H7 (cell line): ENCODE results near the gene CCDC127. TPM values are rescaled to one million over a fixed set of nuclear protein-coding genes. Genes with fewer than 3 reads are reported as not detected.
"Not testable (repeated sequence)": the region's sequence is repeated elsewhere in the genome, so short reads cannot be mapped to it uniquely, and the experiment has no call there.

ENCODE experiments used
- DNase-seq: peaks from one replicate; pipeline ENCODE4 v3.0.0; 2012
- H3K27me3 ChIP-seq: 2 replicates; pipeline ENCODE4 v1.6.0; 2011; ENCODE audit warnings: mild to moderate bottlenecking, low read length; ENCODE audit not compliant: control insufficient read depth, insufficient read depth
- H3K36me3 ChIP-seq: replicated peaks from 2 replicates; pipeline ENCODE4 v1.5.1; 2011; ENCODE audit warnings: low read length; ENCODE audit not compliant: control insufficient read depth, insufficient read depth
- H3K4me3 ChIP-seq: 2 replicates; pipeline ENCODE4 v1.5.1; 2011; ENCODE audit warnings: low read depth, mild to moderate bottlenecking, control low read depth, low read length, moderate library complexity; ENCODE audit not compliant: insufficient read depth
- total RNA-seq: library from RNA; depleted of rRNA; stranded (reverse); fragments of >200 nt; shearing (Covaris generic); gene quantifications from 2 replicates; pipeline ENCODE4 v1.2.3, GENCODE V29; 2014

The CCDC127 gene
- total RNA-seq, 1 experiment from 2014 or later = 3.3 TPM

DNA sequence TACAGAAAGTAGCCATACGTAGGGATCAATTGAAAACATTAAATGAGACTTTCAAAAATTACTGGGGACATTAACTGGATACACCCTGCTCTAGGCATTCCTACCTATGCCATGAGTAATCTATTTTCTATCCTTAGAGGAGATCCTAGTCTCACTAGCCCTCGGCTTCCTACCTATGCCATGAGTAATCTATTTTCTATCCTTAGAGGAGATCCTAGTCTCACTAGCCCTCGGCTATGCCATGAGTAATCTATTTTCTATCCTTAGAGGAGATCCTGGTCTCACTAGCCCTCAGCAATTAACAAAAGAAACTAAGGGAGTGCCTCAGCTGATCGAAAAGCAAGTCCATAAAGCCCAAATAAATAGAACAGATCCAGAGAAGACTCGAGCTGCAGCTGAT is 27.8 kb upstream of the CCDC127 start:
- peaks cover 22% of the 10 kb centered on the region for H3K36me3 ChIP-seq
- H3K27me3 ChIP-seq, DNase-seq, H3K4me3 ChIP-seq: not testable (repeated sequence)

DNA sequence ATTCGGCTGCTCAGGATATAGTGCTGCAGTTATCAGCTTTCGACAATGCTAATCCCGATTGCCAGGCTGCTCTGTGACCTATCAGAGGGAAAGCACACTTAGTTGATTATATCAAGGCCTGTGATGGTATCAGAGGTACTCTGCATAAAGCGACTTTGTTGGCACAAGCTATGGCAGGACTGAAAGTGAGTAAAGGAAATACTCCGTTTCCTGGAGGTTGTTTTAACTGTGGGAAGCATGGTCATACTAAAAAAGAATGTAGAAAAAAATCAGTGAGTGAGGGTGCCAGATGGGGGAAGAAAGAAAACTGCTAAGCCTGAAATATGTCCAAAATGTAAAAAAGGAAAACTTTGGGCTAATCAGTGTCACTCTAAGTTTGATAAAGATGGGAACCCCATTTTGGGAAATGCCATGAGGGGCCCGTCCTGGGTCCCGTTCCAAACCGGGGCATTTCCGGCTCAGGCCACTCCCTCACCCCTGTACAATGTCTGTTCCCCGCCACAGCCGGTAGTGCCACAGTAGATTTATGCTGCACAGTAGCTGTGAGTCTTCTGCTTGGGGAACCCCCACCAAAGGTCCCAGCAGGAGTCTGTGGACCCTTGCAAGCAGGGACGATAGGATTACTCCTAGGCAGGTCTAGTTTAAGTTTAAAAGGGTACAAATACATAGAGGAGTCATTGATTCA is 25.9 kb upstream of the CCDC127 start:
- DNase-seq, H3K27me3 ChIP-seq, H3K4me3 ChIP-seq: not testable (repeated sequence)
- H3K36me3 ChIP-seq = peaks cover 22% of the 10 kb centered on the region

GRCh38 chr5:241045-241669 is 23.2 kb upstream of the CCDC127 start:
- DNase-seq, H3K27me3 ChIP-seq, H3K4me3 ChIP-seq: not testable (repeated sequence)
- peaks cover 21% of the 10 kb centered on the region for H3K36me3 ChIP-seq

- H3K36me3 ChIP-seq = peaks cover 22% of the 10 kb centered on the region
- H3K27me3 ChIP-seq, H3K4me3 ChIP-seq, DNase-seq: not testable (repeated sequence)
These were observed 22.6 kb upstream of the CCDC127 start for GRCh38 chr5:240550-240949.

DNA sequence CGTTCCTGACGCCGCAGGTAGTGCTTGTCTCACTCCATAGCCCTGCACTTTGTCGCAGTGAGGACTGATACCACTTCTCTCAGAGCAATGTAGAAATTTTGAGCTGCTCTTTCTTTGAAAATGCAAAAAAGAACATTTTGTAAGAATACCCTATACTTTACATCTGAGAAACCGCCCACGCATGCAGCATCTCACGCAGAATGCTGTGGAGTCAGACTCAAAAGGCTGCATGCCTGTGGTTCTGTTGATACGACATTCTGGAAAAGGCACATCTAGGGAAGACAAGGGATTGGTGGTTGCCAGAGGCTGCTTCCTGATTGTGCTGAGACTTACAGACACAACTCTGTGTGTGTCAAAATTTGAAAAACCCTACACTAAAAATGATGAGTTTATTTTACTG is 20.0 kb upstream of the CCDC127 start:
- H3K36me3 ChIP-seq = peaks cover 26% of the 10 kb centered on the region
- not testable (repeated sequence) for H3K4me3 ChIP-seq, DNase-seq, H3K27me3 ChIP-seq

- not testable (repeated sequence) for H3K27me3 ChIP-seq, H3K4me3 ChIP-seq, DNase-seq
- peaks cover 16% of the 10 kb centered on the region for H3K36me3 ChIP-seq
These were observed 17.6 kb upstream of the CCDC127 start for GRCh38 chr5:235527-235926.

DNA sequence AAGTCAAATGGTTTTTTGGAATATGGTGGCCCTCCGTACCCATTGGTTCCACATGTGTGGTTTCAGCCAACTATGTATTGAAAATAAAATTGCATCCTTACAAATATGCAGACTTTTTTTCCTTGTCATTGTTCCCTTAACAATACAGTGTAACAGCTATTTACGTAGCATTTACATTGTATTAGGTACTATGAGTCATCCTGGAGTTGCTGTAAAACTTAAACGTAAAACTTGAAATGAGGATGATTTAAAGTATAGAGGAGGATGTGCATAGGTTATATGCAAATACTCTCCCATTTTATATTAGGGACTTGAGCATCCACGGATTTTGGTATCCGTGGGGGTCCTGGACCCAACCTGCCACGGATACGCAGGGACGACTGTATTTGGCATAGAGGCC is 16.5 kb upstream of the CCDC127 start:
- H3K36me3 ChIP-seq = peaks cover 16% of the 10 kb centered on the region
- no peaks in the 10 kb centered on the region for H3K27me3 ChIP-seq
- no peak overlapping the region for H3K4me3 ChIP-seq
- DNase-seq = no peak

DNA sequence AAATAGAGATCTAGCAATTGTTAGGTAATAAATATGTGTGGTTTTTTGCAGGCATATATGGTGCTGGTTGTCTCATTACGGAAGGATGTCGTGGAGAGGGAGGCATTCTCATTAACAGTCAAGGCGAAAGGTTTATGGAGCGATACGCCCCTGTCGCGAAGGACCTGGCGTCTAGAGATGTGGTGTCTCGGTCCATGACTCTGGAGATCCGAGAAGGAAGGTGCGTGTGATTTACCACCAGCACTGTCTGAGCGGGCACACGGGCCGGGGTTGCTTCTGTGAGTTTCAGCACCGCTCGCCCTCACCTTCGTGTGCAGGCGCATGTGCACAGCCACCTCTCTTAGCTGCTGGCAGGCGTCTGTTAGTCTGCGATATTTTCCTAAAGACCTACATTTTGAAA is 15.5 kb upstream of the CCDC127 start:
- H3K36me3 ChIP-seq = peaks cover 20% of the 10 kb centered on the region
- DNase-seq, H3K27me3 ChIP-seq, H3K4me3 ChIP-seq: not testable (repeated sequence)

- H3K4me3 ChIP-seq = no peak overlapping the region
- peaks cover 26% of the 10 kb centered on the region for H3K36me3 ChIP-seq
- no peak for DNase-seq
- no peaks in the 10 kb centered on the region for H3K27me3 ChIP-seq
These were observed 13.7 kb upstream of the CCDC127 start for GRCh38 chr5:231661-232060.

GRCh38 chr5:230711-231110 is 12.8 kb upstream of the CCDC127 start:
- peaks cover 31% of the 10 kb centered on the region for H3K36me3 ChIP-seq

DNA sequence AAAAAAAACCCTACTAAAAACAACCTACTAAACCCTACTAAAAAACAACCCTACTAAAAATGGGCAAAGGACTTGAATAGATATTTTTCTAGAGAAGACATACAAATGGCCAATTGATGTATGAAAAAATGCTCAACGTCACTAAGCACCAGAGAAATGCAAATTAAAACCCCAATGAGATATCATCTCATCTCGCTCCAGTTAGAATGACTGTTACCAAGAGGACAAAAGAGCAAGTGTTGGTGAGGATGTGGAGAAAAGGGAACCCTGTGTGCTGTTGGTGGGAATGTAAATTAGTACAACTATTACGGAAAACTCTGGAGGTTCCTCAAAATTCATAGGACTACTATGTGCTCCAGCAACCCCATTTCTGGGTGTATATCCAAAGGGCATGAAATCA is 10.9 kb upstream of the CCDC127 start:
- Histone ChIP-seq H3K36me3 (peaks cover 32% of the 10 kb centered on the region), H3K27me3 (no peaks in the 10 kb centered on the region), H3K4me3 (no peak overlapping the region)
- DNase-seq = no peak

More at GRCh38 chr5:230711-231110, 12.8 kb upstream of the CCDC127 start:
- DNase-seq = no peak
- no peak overlapping the region for H3K4me3 ChIP-seq
- no peaks in the 10 kb centered on the region for H3K27me3 ChIP-seq

DNA sequence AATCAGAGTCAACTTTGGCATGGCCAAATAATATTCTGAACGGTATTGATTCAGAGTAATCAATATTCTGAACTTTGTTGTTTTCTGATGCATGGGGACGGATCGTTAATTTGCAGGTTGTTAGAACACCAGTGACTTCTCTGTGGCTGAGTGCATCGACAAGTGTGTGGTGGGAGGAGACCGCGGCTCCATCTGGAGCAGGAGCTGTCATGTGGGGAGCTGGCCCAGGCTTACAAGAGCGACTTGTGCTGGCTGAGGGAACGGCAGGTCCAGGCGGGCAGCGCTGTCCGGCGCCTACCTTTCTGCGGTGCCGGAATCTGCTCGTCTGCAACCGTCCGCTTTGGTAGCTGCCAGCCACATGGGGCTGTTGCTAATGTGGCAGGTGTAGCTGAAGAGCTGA is 9.4 kb upstream of the CCDC127 start:
- not testable (repeated sequence) for DNase-seq, H3K4me3 ChIP-seq, H3K27me3 ChIP-seq
- peaks cover 32% of the 10 kb centered on the region for H3K36me3 ChIP-seq

DNA sequence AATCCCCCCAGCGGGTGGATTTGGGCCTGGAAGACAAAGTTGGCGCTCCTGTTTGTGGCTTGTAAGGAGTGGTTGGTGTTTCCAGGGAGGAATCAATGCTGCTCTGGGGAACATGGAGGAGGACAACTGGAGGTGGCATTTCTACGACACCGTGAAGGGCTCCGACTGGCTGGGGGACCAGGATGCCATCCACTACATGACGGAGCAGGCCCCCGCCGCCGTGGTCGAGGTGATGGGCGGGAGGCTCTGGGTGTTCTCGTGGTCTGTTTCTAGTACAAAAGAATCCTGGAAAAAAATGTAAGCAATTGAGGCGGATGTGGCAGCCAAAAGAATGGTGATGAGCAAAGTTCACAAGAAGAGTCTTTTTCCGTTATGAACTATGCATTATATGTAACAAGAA is 7.4 kb upstream of the CCDC127 start:
- no peaks in the 10 kb centered on the region for H3K27me3 ChIP-seq
- peaks cover 27% of the 10 kb centered on the region for H3K36me3 ChIP-seq
- no peak overlapping the region for H3K4me3 ChIP-seq
- DNase-seq = no peak

DNA sequence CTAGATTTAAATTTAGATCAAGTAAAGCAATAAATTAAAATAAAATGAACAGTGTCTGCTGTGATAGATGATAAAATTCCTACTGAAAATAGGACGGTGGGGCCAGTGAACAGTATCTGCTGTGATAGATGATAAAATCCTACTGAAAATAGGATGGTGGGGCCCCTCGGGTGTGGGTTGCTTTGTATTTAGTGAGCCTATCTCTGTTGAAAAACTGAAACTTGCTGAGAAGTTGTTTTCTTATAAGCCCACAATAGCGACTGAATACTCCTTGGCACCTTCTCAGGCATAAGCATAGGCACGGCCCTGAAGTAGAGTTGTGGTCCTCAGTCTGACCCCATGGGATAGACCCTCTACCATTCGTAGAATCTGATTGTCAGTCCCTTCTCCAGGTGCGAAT is 5.8 kb upstream of the CCDC127 start:
- H3K36me3 ChIP-seq = peaks cover 20% of the 10 kb centered on the region
- H3K27me3 ChIP-seq = no peaks in the 10 kb centered on the region
- no peak overlapping the region for H3K4me3 ChIP-seq
- no peak for DNase-seq

GRCh38 chr5:222951-223715 is 5.2 kb upstream of the CCDC127 start:
- not testable (repeated sequence) for H3K4me3 ChIP-seq, DNase-seq, H3K27me3 ChIP-seq
- H3K36me3 ChIP-seq = peaks cover 17% of the 10 kb centered on the region
